Mesendoderm (in vitro differentiated cells): ENCODE results near the gene PTPRD.
A peak's percentile ranks its signal among the peaks of the same experiment; 100 is the strongest.

Source experiments
- DNase-seq: peaks from one replicate; pipeline ENCODE4 v3.0.0; 2013
- H2AK5ac ChIP-seq: 2 replicates; pipeline ENCODE4 v1.6.1; 2013; ENCODE audit warnings: low read length, inconsistent platforms
- H2BK120ac ChIP-seq: 2 replicates; pipeline ENCODE4 v1.6.1; 2013; ENCODE audit warnings: low read depth, mild to moderate bottlenecking, low read length, moderate library complexity, mixed read lengths
- H2BK15ac ChIP-seq: replicated peaks from 2 replicates; pipeline ENCODE4 v1.6.1; 2013; ENCODE audit warnings: low read depth, mild to moderate bottlenecking, moderate library complexity
- H2BK5ac ChIP-seq: 2 replicates; pipeline ENCODE4 v1.6.1; 2013; ENCODE audit warnings: low read length, inconsistent platforms
- H3K18ac ChIP-seq: 2 replicates; pipeline ENCODE4 v1.6.1; 2013; ENCODE audit warnings: mild to moderate bottlenecking, low read length, mixed read lengths
- H3K23ac ChIP-seq: one replicate; pipeline ENCODE4 v1.6.1; 2013; ENCODE audit warnings: low read length
- H3K27ac ChIP-seq: 2 replicates; pipeline ENCODE4 v1.5.1; 2013; ENCODE audit warnings: low read depth, mild to moderate bottlenecking, inconsistent platforms, low read length, moderate library complexity
- H3K27me3 ChIP-seq: 2 replicates; pipeline ENCODE4 v1.6.1; 2013; ENCODE audit warnings: low read length, control low read depth, mild to moderate bottlenecking, inconsistent platforms; ENCODE audit not compliant: insufficient read depth, poor library complexity
- H3K36me3 ChIP-seq: 2 replicates; pipeline ENCODE4 v1.6.1; 2013; ENCODE audit warnings: low read length, inconsistent platforms; ENCODE audit not compliant: control insufficient read depth, insufficient read depth
- H3K4ac ChIP-seq: one replicate; pipeline ENCODE4 v1.6.1; 2013; ENCODE audit warnings: low read depth, mild to moderate bottlenecking, low read length, moderate library complexity
- H3K4me1 ChIP-seq: 2 replicates; pipeline ENCODE4 v1.6.1; 2013; ENCODE audit warnings: low read depth, low read length, inconsistent platforms; ENCODE audit not compliant: control insufficient read depth
- H3K4me2 ChIP-seq: 2 replicates; pipeline ENCODE4 v1.6.1; 2013; ENCODE audit warnings: low read length
- H3K4me3 ChIP-seq: 2 replicates; pipeline ENCODE4 v1.5.1; 2013; ENCODE audit warnings: mild to moderate bottlenecking, low read length
- H3K56ac ChIP-seq: one replicate; pipeline ENCODE4 v1.6.1; 2013; ENCODE audit warnings: low read length
- H3K79me1 ChIP-seq: 2 replicates; pipeline ENCODE4 v1.6.1; 2013; ENCODE audit warnings: low read length, inconsistent platforms
- H3K79me2 ChIP-seq: 2 replicates; pipeline ENCODE4 v1.6.1; 2013; ENCODE audit warnings: mild to moderate bottlenecking, low read length; ENCODE audit not compliant: control insufficient read depth, insufficient read depth
- H3K9ac ChIP-seq: 2 replicates; pipeline ENCODE4 v1.6.1; 2013; ENCODE audit warnings: low read length, inconsistent platforms
- H4K5ac ChIP-seq: one replicate; pipeline ENCODE4 v1.6.1; 2013; ENCODE audit warnings: low read length
- H4K8ac ChIP-seq: one replicate; pipeline ENCODE4 v1.6.1; 2013; ENCODE audit warnings: low read depth, mild to moderate bottlenecking, control low read depth, low read length, moderate library complexity
- WGBS: extraction: QIAGEN DNeasy Blood & Tissue Kit; methylation state at CpG from one replicate; pipeline ENCODE4 v1.1.7; 2013; ENCODE audit warnings: low lambda C conversion rate, missing lambda C conversion rate; ENCODE audit not compliant: insufficient coverage; ENCODE audit errors: extremely low coverage; 5-methylcytosine and 5-hydroxymethylcytosine counted together

PTPRD gene

DNA sequence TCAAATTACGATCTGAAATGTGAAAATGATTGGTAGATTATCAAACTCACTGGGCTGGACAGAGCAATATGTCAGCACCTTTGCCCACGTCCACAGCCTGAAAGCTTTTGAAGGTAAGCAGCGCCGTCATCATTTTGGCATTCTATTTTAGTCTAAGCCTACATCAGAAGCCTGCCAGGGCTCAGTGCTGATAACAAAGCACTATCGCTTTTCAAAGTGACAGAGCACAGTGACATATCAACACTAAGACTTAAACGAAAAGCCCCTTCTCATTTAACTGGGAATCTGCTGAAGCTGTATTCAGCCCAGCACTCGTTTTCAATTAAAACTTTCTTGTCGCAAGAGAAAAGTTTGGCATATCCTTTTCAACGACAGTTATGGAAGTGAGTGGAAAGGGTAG is 1076.3 kb downstream of the PTPRD start:
- Histone ChIP-seq H2AK5ac (no peak overlapping the region), H3K9ac (no peak overlapping the region), H2BK120ac (no peak overlapping the region), H3K4ac (no peak overlapping the region), H4K5ac (no peak overlapping the region), H3K56ac (no peak overlapping the region), H3K4me1 (no peaks in the 10 kb centered on the region), H3K4me3 (no peak overlapping the region), H4K8ac (no peak overlapping the region), H2BK15ac (no peak overlapping the region), H3K27me3 (no peaks in the 10 kb centered on the region), H3K23ac (no peak overlapping the region), H3K79me2 (no peaks in the 10 kb centered on the region), H3K27ac (no peak overlapping the region), H3K4me2 (no peak overlapping the region), H3K18ac (no peak overlapping the region), H2BK5ac (no peak overlapping the region), H3K79me1 (no peaks in the 10 kb centered on the region), H3K36me3 (no peaks in the 10 kb centered on the region)
- peak; percentile 24 for DNase-seq
- WGBS = no CpG with 5 or more reads among the region's 9 CpGs

DNA sequence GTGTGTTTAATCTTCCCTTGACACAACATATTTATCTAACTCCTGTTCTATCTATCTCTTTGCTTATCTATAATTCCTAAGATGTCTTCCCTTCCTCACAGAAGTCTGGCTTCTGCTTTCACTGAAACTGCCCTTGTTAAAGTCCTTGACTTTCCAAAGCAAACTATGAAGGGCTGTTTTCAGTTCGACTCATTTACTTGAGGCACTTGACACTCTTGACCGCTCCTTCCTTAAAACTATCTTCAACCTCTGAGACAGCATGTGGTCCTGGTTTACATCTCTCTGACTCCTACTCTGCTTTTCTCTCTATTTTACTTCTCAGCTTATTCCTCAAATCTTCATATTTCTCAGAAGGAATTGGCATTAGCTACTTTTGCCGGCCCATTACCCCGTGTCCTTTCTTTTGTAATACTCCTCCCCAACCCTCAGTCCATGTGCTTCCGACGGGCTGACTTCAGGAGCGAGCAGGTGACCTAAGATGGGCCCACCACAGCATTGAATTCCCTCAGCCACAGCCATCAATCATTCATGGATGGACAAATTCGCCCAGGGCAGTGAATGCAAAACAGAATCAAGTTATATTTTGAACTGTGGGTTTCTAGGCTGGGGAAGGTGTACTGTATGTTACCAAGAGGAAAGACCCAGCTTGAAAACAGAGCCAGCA is 1089.2 kb downstream of the PTPRD start:
- H3K4ac ChIP-seq = no peak overlapping the region

GRCh38 chr9:9522406-9522805 is 1090.4 kb downstream of the PTPRD start:
- no peak overlapping the region for H3K4ac ChIP-seq
- H3K4me3 ChIP-seq = no peak overlapping the region
- H2AK5ac ChIP-seq = no peak overlapping the region
- H3K27me3 ChIP-seq = no peaks in the 10 kb centered on the region
- no peak overlapping the region for H2BK120ac ChIP-seq
- no peaks in the 10 kb centered on the region for H3K4me1 ChIP-seq
- H3K56ac ChIP-seq = no peak overlapping the region
- no peak overlapping the region for H3K4me2 ChIP-seq
- no peak overlapping the region for H4K8ac ChIP-seq
- no peak overlapping the region for H4K5ac ChIP-seq
- H3K36me3 ChIP-seq = no peaks in the 10 kb centered on the region
- no peak overlapping the region for H3K18ac ChIP-seq
- WGBS = no CpG with 5 or more reads among the region's 1 CpG
- no peaks in the 10 kb centered on the region for H3K79me2 ChIP-seq
- H2BK15ac ChIP-seq = no peak overlapping the region
- no peaks in the 10 kb centered on the region for H3K79me1 ChIP-seq
- H2BK5ac ChIP-seq = no peak overlapping the region
- DNase-seq = no peak
- no peak overlapping the region for H3K27ac ChIP-seq
- H3K23ac ChIP-seq = no peak overlapping the region
- H3K9ac ChIP-seq = no peak overlapping the region

More for the DNA sequence above, 1089.2 kb downstream of the PTPRD start:
- Histone ChIP-seq H3K4me1 (no peaks in the 10 kb centered on the region), H3K79me2 (no peaks in the 10 kb centered on the region), H2BK120ac (no peak overlapping the region), H3K4me2 (no peak overlapping the region), H3K79me1 (no peaks in the 10 kb centered on the region), H3K18ac (no peak overlapping the region), H4K5ac (no peak overlapping the region), H2BK5ac (no peak overlapping the region), H4K8ac (no peak overlapping the region), H3K27me3 (no peaks in the 10 kb centered on the region), H2BK15ac (no peak overlapping the region), H3K27ac (no peak overlapping the region), H3K56ac (no peak overlapping the region), H3K4me3 (no peak overlapping the region), H3K36me3 (no peaks in the 10 kb centered on the region), H3K23ac (no peak overlapping the region), H2AK5ac (no peak overlapping the region), H3K9ac (no peak overlapping the region)
- WGBS = no CpG with 5 or more reads among the region's 8 CpGs
- DNase-seq = no peak

- no peak overlapping the region for H2BK120ac ChIP-seq
- no peak overlapping the region for H2BK15ac ChIP-seq
- no peak overlapping the region for H3K18ac ChIP-seq
- H3K9ac ChIP-seq = no peak overlapping the region
- H3K79me1 ChIP-seq = no peaks in the 10 kb centered on the region
- DNase-seq = peak; percentile 49
- H4K8ac ChIP-seq = no peak overlapping the region
- no peak overlapping the region for H2AK5ac ChIP-seq
- no peaks in the 10 kb centered on the region for H3K4me1 ChIP-seq
- no peak overlapping the region for H3K27ac ChIP-seq
- H4K5ac ChIP-seq = no peak overlapping the region
- H2BK5ac ChIP-seq = no peak overlapping the region
- no peak overlapping the region for H3K4me2 ChIP-seq
- H3K27me3 ChIP-seq = no peaks in the 10 kb centered on the region
- H3K36me3 ChIP-seq = no peaks in the 10 kb centered on the region
- no peak overlapping the region for H3K56ac ChIP-seq
- H3K4me3 ChIP-seq = no peak overlapping the region
- H3K4ac ChIP-seq = no peak overlapping the region
- no CpG with 5 or more reads among the region's 5 CpGs for WGBS
- no peak overlapping the region for H3K23ac ChIP-seq
- H3K79me2 ChIP-seq = no peaks in the 10 kb centered on the region
Observed at GRCh38 chr9:9521033-9521779, 1091.6 kb downstream of the PTPRD start.

- H3K27ac ChIP-seq = no peak overlapping the region
- H3K9ac ChIP-seq = no peak overlapping the region
- DNase-seq = no peak
- no peak overlapping the region for H4K5ac ChIP-seq
- no peaks in the 10 kb centered on the region for H3K27me3 ChIP-seq
- no peak overlapping the region for H2AK5ac ChIP-seq
- no peak overlapping the region for H4K8ac ChIP-seq
- no peak overlapping the region for H3K56ac ChIP-seq
- no peak overlapping the region for H2BK5ac ChIP-seq
- no peak overlapping the region for H3K18ac ChIP-seq
- no peaks in the 10 kb centered on the region for H3K79me2 ChIP-seq
- no peaks in the 10 kb centered on the region for H3K79me1 ChIP-seq
- H3K4ac ChIP-seq = no peak overlapping the region
- no peak overlapping the region for H3K4me3 ChIP-seq
- no peak overlapping the region for H3K4me2 ChIP-seq
- no peaks in the 10 kb centered on the region for H3K36me3 ChIP-seq
- H3K23ac ChIP-seq = no peak overlapping the region
- H3K4me1 ChIP-seq = no peaks in the 10 kb centered on the region
- WGBS = no CpG with 5 or more reads among the region's 1 CpG
- H2BK15ac ChIP-seq = no peak overlapping the region
- H2BK120ac ChIP-seq = no peak overlapping the region
Observed at GRCh38 chr9:9504869-9505268, 1107.9 kb downstream of the PTPRD start.

- Histone ChIP-seq H3K4me1 (no peaks in the 10 kb centered on the region), H2BK5ac (no peak overlapping the region), H3K79me1 (no peaks in the 10 kb centered on the region), H3K56ac (no peak overlapping the region), H2BK15ac (no peak overlapping the region), H4K5ac (no peak overlapping the region), H3K36me3 (no peaks in the 10 kb centered on the region), H2AK5ac (no peak overlapping the region), H3K18ac (no peak overlapping the region), H3K23ac (no peak overlapping the region), H3K4me3 (no peak overlapping the region), H3K27me3 (no peaks in the 10 kb centered on the region), H3K4me2 (no peak overlapping the region), H3K4ac (no peak overlapping the region), H3K79me2 (no peaks in the 10 kb centered on the region), H3K9ac (no peak overlapping the region), H2BK120ac (no peak overlapping the region), H4K8ac (no peak overlapping the region), H3K27ac (no peak overlapping the region)
- no peak for DNase-seq
Observed at GRCh38 chr9:9499546-9499945, 1113.3 kb downstream of the PTPRD start.
